ENCODE results near the gene MYRIP.
"Not testable (repeated sequence)": the region's sequence is repeated elsewhere in the genome, so short reads cannot be mapped to it uniquely, and the experiment has no call there.

MYRIP gene

DNA sequence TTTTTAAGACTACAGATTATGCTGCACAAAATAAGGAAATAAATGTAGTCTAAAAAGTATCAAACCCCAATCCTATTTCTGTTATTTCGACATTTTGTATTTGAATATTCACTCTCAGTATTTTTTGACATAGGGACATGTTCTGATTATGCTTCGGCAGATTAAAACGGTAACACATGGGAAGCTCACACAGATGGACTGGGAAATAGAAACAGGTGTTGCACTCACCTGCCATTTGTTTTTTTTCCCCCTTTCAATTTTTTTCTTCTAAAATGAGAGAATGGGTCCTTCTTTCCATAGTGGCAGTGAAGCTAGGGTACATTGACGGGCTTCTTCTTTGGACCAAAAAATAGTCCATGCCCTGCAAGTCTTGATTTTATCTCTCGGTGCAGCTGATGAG, 163.1 kb downstream of the MYRIP start:
- DNase-seq, result no peak

DNA sequence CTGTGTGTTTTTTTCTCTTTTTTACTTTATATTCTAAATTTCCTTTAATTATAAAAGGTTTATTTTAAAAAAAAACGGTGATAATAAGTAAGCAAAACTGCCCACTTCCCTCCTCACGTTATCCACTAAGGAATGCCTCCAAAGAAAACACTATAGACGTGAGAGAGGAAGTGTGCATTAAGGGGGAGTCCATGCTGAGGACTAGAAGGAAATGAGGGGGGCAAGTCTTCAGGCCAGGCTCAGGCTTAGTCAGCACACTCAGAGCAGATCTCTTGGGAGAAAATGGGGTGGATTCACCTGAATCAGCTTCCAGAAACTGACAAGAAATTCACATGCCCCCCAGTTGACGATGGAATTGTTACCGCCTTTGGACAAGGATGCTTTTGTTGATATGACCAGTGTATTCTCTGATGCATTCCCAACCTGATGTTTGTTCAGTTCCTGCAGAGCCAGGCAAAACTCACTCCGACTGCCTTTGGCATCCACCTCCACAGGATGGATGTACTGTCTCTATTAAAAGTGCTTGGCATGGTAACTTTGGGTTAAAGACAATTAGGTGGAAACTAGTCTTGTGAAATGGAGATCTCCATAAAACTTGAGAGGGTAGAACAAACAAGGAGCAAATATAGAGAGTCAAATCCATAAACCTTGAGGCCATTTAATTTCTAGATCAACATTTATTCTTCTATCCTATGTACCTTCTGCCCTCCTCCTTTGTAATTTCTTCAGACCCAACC, 167.8 kb downstream of the MYRIP start:
- no peak for DNase-seq

DNA sequence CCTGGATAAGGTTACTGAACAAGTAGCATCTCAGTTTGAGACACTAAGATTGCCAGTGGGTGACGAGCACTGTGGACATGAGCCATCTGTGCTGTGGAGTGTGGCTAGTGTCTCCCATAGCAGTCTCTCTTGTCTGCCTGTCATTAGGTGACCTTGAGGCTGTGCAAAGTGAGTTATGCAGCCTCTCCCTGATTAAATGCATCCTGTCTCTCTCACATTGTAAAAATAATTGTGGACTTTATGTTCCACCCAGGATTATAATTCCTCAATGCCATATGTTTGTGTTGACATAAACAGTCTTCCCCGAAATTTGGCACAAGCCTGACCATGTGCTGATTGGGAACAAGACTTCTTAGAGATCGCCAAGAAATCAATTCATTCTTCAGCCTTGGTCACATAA, 168.9 kb downstream of the MYRIP start:
- DNase-seq, result no peak

DNA sequence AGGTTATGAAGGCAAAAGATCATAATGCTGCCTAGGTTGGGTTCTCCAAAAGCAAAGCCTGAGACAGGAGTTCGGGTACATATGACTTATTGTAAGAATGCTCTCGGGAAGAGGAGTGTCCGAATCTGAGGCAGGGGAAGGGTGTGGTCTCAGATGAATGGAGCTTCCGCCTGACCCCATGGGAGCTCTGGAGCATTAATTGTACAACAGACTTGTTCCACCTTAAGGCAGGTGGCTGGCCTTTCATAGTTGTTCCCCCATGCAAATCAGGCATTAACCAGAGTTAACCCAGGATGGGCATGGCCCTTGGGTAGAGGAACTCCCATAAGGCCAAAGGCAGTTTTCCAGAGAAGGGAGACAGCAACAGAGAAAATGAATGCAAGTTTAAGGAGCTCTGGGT, 170.6 kb downstream of the MYRIP start:
- DNase-seq, result no peak

DNA sequence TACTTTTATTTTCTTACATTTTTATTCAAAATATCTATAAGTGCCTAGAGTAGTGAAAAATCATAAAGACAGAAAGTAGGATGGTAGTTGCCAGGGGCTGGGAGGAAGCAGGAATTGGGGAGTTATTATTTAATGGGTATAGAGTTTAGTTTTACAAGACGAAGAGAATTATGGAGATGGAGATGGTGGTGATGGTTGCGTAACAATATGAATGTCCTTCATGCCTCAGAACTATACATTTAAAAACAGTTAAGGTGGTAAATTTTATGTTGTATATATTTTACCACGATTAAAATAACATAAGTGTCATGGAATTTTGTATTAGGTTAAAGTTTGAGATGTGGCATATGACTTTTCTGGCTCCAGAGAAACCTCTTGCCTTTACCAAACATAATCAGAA, 171.4 kb downstream of the MYRIP start:
- no peak for DNase-seq

DNA sequence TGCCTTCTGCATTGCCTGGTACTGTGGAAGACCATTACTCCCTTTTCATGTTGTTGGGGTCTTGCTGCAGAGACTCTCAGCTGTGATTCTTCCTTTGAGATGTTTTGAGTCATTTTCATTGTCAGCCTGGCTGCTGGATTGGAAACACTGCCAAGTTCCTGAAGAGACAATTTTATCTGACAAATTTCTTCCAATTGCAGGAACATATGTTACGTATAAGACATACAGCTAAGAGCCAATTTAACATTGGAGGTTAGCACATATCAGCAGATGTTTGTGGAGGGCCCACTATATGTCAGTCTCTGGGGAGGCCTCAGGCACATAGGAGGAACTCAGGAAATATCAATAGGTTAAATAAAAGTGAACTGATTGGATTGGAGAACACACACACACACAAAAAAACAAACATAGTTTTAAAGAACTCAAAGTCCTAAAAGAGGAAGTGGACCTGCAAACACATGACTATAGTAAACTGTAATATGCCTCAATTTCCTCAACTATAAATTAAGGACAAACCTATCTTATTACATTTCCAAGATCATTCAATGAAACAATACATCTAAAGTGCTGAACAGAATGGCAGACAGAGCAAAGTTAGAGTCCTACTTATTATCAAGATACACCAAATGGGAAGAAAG, 172.3 kb downstream of the MYRIP start:
- DNase-seq, result no peak

DNA sequence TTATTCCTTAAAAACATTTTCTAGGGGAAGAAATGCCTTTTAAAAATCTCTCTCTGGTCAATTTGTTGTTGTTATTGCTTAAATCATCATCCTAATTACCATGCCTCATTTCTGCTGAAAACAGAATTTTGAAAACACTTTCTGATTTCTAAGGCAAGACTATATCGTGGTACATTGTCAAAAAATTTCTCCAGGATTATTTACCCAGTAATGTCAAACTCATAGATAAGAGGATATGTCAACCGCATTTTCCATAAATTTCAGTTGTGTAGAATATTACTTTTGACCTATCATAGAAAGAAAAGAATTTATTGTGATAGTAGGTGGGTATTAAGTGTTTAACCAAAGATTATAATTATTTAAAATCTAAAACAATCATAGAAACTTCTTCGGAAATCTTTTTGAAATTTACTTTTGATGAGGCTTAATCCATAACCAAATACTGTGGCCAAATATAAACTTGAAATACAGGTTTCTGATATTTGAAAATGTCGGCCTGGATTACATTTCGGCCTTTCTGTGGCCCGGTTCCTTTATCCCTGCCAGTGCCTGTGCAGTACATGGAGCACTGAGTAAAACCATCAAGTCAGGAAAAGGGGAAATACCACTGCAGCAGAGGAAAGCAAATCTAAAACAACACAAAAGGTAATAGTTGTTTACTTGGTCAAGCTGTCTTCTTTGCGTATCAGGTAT, 173.4 kb downstream of the MYRIP start:
- no peak for DNase-seq

DNA sequence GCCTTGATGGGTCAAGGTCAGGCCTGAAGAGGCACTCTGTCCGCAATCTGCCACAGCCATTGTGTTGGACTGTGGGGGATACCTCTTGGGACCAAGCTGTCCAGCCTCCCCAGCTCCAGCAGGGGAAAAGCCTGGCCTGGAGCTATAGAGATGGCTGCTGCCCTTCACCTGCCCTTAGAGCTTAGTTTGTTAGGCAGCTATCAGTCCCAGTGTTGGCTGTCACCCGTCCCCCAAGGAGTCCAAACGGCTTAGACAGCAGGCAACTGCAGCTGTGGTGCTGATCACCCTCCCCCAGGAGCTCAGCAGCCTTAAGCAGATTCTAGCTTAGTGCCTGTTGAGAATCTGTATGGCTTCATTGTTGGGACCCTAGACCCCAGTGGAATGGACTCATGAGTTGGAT, 180.3 kb downstream of the MYRIP start:
- DNase-seq, result no peak

DNA sequence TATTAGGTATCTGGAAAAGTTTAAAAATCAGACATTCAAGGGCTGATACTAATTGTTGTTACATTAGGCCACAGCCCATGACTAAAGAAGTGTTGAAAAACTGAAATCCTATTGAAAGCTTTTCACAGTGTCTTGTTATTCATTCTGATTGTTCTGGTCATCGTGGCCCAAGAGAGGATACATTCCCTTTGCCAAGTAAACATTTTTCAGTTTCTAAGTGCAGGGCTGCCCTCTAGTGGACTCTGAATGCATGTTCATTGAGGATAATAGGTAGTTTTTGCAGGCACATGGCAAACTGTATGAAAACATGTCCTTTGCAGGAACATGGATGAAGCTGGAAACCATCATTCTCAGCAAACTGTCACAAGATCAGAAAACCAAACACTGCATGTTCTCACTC, 181.1 kb downstream of the MYRIP start:
- DNase-seq, result no peak

DNA sequence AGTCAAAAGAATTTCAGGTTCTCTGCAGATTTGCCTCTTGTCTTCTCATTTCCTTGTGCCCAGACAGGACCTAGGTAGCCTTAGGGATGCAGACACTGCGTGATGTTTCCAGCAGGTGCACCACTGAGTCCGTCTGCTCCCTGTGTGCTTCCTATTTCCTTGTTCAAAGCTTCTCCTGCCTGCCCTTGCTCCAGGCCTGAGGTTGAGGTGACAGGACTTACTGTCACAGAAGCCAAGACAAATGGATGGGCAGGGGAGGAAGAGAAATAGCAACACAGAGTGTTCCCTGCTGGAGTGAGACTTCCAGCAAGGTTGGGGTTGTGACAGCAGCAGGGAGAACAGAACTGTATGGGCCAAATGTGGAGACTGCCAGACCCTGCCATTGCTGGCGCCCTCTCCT, 199.4 kb downstream of the MYRIP start:
- no peak for DNase-seq

DNA sequence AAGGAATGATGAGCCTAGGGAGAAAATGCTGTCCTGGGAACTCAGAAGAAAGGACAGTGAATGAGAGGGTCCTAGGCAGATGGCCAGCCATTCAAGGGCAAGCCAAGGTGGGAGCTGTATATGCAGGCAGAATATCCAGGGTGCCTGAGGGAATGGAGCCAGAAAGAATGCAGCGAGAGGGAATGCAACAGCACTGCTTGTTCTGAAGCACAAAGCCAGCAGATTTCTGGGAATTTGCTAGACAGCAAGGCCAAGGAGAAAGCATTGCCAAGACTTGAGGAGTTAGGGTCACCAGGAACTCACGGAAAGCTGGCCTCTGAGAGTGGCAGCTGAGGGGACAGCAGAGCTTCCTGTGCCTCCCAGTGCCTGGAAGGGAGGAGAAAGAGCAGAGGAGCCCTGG, 200.6 kb downstream of the MYRIP start:
- DNase-seq, result no peak

DNA sequence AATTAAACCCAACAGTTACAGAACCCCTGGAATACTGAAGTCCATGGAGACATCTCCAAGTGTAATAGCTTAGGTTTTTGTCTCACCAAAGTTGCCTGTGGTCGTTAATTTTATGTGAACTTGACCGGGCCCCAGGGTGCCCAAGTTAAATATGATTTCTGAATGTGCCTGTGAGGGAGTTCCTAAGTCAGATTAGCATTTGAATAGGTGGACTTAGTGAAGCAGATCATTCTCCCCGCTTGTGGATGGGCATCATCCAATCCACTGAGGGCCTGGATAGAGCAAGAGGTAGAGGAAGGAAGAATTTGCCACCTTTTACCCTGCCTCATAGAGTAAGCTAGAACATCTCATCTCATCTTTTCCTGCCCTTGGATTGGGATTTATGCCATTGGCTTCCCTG, 203.0 kb downstream of the MYRIP start:
- no peak for DNase-seq

DNA sequence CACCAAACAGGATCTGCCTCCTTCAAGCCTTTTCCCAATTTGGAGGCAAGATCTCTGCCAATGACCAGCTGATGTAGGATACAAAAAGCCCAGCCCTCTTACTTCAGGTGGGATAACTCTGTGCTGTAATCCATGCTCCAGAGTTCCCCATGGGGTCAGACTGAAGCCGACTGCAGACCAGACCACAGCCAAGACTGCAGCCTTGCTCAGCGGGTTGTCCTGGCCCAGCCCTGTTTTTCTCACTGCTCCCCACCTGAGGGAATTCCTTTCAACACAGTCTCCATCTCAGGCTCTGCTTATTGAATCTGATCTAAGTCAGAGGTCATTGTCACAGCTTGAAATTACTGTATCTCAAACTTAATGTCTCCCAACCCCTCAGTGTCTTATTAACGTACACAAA, 207.0 kb downstream of the MYRIP start:
- no peak for DNase-seq

DNA sequence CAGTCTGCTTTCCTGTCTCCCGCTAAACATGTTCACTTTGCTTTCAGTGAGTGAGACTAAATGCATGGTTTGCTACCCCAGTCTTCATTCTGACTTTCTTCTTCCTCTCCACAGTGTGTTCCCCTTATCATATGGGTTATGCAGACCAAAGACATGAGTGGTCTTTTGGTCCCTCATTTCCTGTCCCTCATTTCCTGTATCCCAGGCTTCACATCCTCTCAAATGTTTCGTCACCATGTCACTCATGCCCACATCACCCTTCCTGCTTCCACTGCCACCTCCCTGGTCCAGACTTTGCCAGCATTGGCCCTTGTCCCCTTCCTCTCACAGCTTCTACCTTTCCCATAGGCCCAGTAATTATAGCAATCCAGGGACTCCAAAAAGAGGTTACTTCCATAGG, 209.0 kb downstream of the MYRIP start:
- DNase-seq, result no peak

DNA sequence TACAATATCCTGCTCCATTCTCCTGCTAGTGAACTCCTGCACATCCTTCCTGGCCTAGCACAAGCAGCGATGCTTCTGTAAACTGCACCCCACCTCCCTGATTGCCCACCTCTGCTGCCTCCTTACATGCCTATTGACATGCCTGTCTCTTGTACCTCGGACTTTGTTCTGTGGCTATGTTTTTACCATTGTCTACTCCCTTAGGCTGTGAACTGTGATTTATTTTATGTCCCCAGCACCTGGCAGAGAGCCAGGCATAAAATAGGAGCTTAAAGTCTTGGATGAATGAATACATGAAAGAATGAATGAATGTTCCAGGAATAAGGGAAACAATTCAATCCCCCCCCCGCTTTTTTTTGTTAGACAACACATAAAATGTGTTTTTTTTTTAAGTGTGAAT, 210.0 kb downstream of the MYRIP start:
- DNase-seq, result no peak

DNA sequence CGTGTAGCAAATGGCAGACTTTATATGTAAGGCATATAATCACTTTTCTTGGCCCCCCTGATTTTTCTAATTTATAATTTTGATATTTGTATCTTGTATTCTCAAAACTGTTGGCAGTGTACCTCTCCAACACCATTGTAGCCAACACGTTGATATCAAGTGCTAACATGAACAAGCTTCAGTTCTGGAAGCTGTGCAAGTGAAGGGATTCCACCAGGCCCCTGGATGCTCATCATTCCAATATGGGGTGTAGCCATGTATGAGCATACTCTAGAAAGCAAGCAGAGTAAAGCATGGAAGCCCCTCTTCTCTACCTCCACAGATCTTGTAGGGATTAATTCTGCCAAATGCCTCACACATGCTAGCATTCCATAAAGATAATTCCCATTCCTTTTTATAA, 211.3 kb downstream of the MYRIP start:
- no peak for DNase-seq

DNA sequence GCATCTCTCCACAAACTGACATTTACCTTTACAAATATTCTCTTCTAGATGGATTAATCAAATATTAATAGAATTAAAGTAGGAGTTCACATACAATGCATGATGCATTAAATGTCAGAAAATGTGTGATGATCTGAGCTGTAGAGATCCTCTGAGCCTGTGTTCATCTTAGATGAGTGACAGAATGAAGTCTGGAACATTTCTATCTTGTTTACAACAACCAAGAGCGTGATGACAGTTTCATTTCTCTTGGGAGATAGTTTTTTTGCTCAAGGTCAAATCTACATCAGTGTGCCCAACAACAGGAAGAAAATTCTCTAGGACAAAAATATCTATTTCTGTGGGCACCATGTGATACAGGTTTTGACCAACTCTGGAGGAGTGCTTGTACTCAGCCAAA, 211.9 kb downstream of the MYRIP start:
- DNase-seq, result no peak

DNA sequence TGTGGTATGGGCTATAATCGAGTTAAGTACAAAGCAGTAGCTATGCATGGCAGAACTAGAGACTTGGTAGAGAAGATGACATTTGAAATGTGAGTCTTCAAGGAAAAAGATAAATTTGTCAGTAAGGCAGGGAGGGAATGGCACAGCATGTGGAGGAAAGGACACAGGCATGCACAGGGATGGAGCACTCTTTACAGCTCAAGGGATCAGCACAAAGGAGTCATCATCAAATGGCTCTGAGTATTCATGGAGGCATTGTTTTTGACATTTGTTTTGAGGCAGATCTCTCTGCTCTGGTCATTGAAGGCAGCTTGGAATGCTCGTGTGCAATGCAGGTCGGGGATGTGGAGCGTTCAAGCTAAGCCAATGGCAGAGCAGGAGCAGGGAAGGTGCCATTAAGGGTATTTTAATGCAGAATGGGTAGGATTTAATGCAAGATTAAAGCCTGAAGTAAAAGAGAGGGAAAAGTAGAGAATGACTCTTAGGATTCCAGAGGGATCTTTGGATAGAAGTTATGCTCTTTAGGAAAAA, 213.0 kb downstream of the MYRIP start:
- no peak for DNase-seq

DNA sequence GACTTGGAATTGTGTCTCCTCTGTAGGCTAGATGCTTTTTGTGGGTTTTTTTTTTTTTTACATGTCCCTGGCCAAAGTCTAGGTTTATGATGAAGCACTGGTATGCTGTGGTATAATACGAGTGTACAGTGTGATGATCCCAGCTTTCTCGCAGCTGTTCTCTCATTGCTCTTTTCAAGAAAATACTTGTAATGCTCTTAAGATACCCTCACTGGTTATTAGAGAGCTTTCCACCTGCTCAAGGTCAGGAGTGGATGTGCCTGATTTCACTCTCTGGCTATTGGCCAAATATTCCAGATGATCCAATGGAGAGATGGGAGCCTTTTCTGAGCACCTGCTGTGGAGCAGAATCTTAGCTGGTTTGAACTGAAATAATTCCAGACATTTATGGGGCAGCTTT, 215.1 kb downstream of the MYRIP start:
- DNase-seq, result no peak

DNA sequence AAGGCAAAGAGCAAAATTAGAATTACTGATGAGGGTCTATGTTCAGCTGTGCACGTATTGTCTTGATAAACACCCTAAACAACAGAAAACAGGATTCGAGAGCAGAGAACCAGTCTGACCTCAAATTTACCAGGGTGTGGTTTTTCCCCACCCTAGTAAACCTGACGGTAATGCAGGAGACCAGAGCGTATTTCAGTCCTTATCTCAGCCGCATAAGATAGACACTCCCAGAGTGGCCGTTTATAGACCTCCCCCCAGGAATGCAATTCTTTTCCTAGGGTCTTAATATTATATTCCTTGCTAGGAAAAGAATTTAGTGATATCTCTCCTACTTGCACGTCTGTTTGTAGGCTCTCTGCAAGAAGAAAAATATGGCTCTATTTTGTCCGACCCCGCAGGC, 216.5 kb downstream of the MYRIP start:
- not testable (repeated sequence) for DNase-seq

DNA sequence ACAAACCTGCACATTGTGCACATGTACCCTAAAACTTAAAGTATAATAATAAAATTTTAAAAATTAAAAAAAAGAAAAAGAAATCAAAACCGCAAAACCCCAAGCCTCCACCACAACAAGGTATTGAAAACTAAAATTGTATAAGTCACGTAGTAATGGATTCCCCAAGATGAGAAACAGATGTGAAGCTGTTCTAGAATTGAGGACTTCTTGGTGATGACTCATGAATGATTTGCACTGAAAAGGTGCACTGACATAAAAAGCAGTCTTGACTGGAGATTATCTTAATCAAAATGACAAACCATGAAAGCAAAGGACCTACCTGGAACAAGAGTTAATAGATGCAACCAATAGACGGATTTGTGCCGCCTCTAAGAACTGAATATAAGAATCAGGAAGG, 225.8 kb downstream of the MYRIP start:
- DNase-seq, result no peak

DNA sequence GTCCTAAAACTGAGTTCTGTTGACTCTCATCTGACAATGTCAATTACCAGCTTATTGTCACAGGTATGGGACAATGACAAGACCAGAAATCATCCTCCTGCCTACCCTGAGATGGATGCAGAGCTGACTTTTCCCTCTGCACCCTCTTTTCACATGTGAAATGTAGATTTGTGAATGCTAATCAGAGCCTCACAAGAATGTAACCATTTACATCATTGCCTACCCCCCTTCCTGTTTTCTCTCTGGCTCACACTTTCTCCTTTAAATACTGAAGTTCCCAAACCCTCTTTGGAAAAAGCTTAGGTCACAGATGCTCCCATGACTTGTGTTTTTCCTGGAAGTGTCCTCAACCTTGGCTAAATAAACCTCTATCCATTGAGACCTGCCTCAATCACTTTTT, 228.2 kb downstream of the MYRIP start:
- no peak for DNase-seq

DNA sequence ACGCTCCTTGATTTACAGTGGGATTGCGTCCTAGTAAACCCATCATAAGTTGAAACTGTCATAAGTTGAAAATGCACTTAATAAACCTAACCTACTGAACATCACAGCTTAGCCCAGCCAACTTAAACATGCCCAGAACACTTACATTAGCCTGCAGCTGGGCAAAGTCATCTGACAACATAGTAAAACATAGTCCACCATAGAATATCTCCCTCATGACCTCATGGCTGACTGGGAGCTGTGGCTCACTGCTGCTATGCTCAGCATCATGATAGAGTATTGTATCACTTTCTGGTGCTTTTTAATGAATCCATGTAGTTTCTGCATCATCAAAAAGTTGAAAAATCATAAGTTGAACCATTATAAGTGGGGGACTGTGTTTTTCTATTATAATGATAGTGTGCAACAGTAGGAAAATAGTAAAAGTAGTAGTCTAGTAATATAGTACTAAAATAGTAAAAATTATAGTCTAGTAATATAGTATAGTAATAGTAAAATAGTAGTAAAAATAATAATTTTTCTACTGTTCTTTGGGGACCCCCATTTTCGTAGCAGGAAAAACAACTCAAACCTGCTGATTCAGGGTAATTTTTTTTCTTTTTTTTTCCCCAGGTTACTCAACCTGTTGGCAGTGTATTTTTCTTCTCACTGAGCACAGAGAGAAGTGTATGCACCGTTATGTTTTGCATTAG, 233.5 kb downstream of the MYRIP start:
- no peak for DNase-seq

DNA sequence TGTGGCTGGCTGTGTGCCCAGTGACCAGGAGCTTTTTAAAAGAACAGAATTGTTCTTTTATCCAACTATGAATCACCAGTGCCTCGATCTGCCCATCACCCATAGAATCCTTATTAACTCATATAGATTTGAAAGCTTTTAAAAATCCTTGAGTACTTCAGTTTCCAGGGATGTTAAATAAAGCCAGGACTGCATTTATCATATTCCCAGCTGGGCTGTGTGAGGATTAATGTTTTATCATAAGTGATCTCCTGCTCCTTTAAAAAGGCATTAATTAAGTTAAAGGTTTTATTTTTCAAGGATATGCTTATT, 234.0 kb downstream of the MYRIP start:
- no peak for DNase-seq

Measured in activated CD4-positive, alpha-beta T cell treated with anti-CD3 and anti-CD28 coated beads, Interleukin-2, amount 50 U/mL, for 4 hours (primary cell).